SH-SY5Y (cell line): ENCODE measurements around the gene MTUS2.

Source experiments
- GATA2 ChIP-seq: IDR thresholded peaks from 2 replicates; pipeline ENCODE4 v1.6.1; 2011; ENCODE audit warnings: mild to moderate bottlenecking, low read depth, low read length
- GATA3 ChIP-seq: IDR thresholded peaks from 2 replicates; pipeline ENCODE4 v1.6.1; 2011; ENCODE audit warnings: low read depth, mild to moderate bottlenecking, low read length, moderate library complexity

DNA sequence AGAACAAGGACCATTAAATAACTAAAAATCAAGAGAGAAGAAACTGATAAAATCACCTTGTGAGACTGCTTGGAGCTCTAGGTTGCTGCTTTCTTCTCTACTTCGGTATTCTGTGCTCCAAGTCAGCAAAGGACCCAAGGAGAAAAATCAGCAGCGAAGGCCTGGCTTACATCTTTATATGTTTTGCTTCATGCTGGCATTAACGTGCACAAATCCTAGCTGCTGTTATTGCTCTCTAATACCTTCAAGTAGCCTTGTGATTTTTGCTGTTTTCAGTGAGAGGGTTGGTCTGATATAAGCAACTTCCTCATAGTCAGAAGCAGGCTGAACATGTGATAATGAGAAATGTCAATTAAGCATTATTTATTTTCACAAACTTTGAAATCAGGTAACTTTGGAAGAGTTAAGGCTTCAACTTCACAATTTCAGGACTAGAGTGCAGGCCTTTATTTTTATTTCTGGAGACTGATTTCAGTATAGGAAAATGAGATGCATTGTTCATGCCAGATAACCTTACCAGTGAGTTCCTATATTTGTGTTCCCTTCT, 410.2 kb downstream of the MTUS2 start:
- TF ChIP-seq GATA2 (no peak), GATA3 (no peak)
